Stimulated activated CD4-positive, alpha-beta T cell treated with anti-CD3 and anti-CD28 coated beads, Interleukin-12 subunit alpha, Interleukin-12 subunit beta, amount 100 ng/mL, for 48 hours (primary cell): ENCODE data around the gene TUBGCP2.

ENCODE experiments used
- DNase-seq, 3 donors: peaks; one replicate each; pipeline ENCODE4 v3.0.0-alpha.2; 2020; ENCODE audit warnings: low read depth in 2 of 3, low spot score in 1 of 3

Gene TUBGCP2

GRCh38 chr10:133280391-133281059, 28.1 kb downstream of the TUBGCP2 start:
- DNase-seq, result no peak

GRCh38 chr10:133279326-133280226, 29.1 kb downstream of the TUBGCP2 start:
- DNase-seq, result no peak

GRCh38 chr10:133278577-133279265, 30.0 kb downstream of the TUBGCP2 start:
- peak in 1 of 3 donors; percentile 45 for DNase-seq

GRCh38 chr10:133277993-133278576, 30.6 kb downstream of the TUBGCP2 start:
- DNase-seq, result no peak

- no peak for DNase-seq
These were observed 31.2 kb downstream of the TUBGCP2 start for GRCh38 chr10:133277277-133277992.

- peak in 2 of 3 donors; percentile 63 to 66 for DNase-seq
These were observed 32.1 kb downstream of the TUBGCP2 start, which contains the start of gene ADAM8 for GRCh38 chr10:133276435-133277201. Gene ADAM8 (minus strand): TSS chr10:133276868. CDS start chr10:133276817, 51 bp downstream.

GRCh38 chr10:133276100-133276434, 32.6 kb downstream of the TUBGCP2 start:
- no peak for DNase-seq

GRCh38 chr10:133275684-133276092, 33.0 kb downstream of the TUBGCP2 start:
- DNase-seq, result peak in 1 of 3 donors; percentile 41

- peak; percentile 68 to 80 (median 77) for DNase-seq
These were observed 33.7 kb downstream of the TUBGCP2 start for GRCh38 chr10:133274751-133275683.

GRCh38 chr10:133273534-133274143, 35.0 kb downstream of the TUBGCP2 start:
- no peak for DNase-seq

- DNase-seq, result no peak
These were observed 35.7 kb downstream of the TUBGCP2 start for GRCh38 chr10:133272964-133273420.

GRCh38 chr10:133272301-133272963, 36.2 kb downstream of the TUBGCP2 start:
- DNase-seq, result no peak

- DNase-seq, result no peak
These were observed 37.0 kb downstream of the TUBGCP2 start for GRCh38 chr10:133271521-133272300.

GRCh38 chr10:133270773-133271297, 37.8 kb downstream of the TUBGCP2 start:
- no peak for DNase-seq

GRCh38 chr10:133270204-133270603, 38.5 kb downstream of the TUBGCP2 start:
- no peak for DNase-seq

- no peak for DNase-seq
These were observed 39.3 kb downstream of the TUBGCP2 start for GRCh38 chr10:133269367-133269766.

GRCh38 chr10:133268532-133268931, 40.1 kb downstream of the TUBGCP2 start:
- no peak for DNase-seq
